Measurements from ENCODE around the gene CNGA4.
A peak's percentile ranks its signal among the peaks of the same experiment; 100 is the strongest.

CNGA4 gene

GRCh38 chr11:6238902-6239301 lies at the start of gene CNGA4:
CNGA4 (plus strand) TSS chr11:6239089; CDS start chr11:6239207, 118 bp downstream.
- ATAC-seq (no peak), DNase-seq (ENCODE audit: low spot score in 2 of 2) (no peak)
- Mint-ChIP-seq H3K4me1 (peaks cover 13% of the 10 kb centered on the region), H3K27ac (no peak within 1 kb of the TSS), H3K9me3 (no peaks in the 10 kb centered on the region), H3K36me3 (peaks cover 10% of the 10 kb centered on the region), H3K4me3 (no peak within 1 kb of the TSS)

DNA sequence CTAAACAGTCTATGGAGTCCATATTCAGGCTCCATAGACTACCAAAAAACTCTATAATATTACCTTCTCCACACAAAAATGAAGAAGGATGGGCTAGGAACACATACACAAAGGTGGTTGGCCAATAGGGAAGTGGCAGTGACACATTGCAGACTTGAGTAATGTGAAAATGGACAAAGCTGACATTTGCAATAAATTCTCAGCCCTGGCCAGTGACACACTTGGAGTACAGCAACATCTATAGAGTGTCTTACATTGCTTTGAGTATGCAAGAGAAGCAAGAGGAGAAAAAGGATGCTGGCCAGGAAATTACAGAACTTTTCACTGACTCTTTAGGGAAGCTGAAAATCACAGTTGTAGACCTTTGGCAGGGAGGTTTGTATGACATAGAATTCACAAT lies 47.1 kb upstream of the CNGA4 start:
- no peak overlapping the region for H3K27ac Mint-ChIP-seq
- H3K36me3 Mint-ChIP-seq: no peaks in the 10 kb centered on the region
- ATAC-seq (no peak), DNase-seq (ENCODE audit: low spot score in 2 of 2) (no peak)
- H3K9me3 Mint-ChIP-seq: no peaks in the 10 kb centered on the region
- no peak overlapping the region for H3K4me3 Mint-ChIP-seq
- peaks cover 22% of the 10 kb centered on the region for H3K4me1 Mint-ChIP-seq

DNA sequence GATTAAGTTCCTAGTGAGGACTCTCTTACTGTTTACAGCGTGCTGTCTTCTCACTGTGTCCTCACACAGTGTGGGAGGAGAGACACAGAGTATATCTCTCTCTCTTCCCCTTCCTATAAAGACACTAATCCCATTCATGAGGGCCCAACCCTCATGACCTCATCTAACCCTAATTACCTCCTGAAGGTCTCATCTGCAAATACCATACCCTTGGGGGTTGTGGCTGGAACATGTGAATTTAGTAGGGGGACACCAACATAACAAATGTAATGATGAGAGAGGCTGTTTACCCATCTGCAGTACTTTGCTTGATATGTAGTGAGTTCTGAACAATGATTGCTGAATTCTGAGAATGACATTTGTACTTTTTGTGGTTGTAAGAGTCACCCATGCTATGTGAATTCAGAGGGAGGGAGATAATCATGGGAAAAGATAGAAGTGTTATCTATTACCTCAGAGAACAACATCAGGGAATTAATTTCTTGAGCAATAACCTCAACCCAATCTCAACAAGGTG lies 44.8 kb upstream of the CNGA4 start:
- Mint-ChIP-seq H3K36me3 (no peaks in the 10 kb centered on the region), H3K4me3 (no peak overlapping the region), H3K27ac (no peak overlapping the region), H3K9me3 (no peaks in the 10 kb centered on the region), H3K4me1 (peaks cover 41% of the 10 kb centered on the region)
- peak in 1 of 2 donors; percentile 45 for DNase-seq (ENCODE audit: low spot score in 2 of 2)
- ATAC-seq: peak; percentile 69

GRCh38 chr11:6196396-6196795 lies 42.5 kb upstream of the CNGA4 start:
- Mint-ChIP-seq H3K36me3 (peaks cover 7% of the 10 kb centered on the region), H3K27ac (peak overlapping the region; percentile 21), H3K9me3 (no peaks in the 10 kb centered on the region), H3K4me1 (peaks cover 58% of the 10 kb centered on the region), H3K4me3 (peak overlapping the region; percentile 43)
- ATAC-seq (peak; percentile 93), DNase-seq (ENCODE audit: low spot score in 2 of 2) (peak in 1 of 2 donors; percentile 53)

GRCh38 chr11:6197466-6198200 lies 41.3 kb upstream of the CNGA4 start:
- Mint-ChIP-seq H3K9me3 (no peaks in the 10 kb centered on the region), H3K4me3 (no peak overlapping the region), H3K4me1 (peaks cover 68% of the 10 kb centered on the region), H3K36me3 (peaks cover 7% of the 10 kb centered on the region), H3K27ac (no peak overlapping the region)
- DNase-seq (ENCODE audit: low spot score in 2 of 2) (no peak), ATAC-seq (no peak)

DNA sequence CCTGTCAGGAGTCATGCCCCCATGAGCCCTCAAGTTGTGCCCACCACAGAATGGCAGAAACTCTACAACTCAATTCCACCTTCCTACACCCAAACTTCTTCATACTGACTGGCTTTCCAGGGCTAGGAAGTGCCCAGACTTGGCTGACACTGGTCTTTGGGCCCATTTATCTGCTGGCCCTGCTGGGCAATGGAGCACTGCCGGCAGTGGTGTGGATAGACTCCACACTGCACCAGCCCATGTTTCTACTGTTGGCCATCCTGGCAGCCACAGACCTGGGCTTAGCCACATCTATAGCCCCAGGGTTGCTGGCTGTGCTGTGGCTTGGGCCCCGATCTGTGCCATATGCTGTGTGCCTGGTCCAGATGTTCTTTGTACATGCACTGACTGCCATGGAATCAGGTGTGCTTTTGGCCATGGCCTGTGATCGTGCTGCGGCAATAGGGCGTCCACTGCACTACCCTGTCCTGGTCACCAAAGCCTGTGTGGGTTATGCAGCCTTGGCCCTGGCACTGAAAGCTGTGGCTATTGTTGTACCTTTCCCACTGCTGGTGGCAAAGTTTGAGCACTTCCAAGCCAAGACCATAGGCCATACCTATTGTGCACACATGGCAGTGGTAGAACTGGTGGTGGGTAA lies 39.6 kb upstream of the CNGA4 start, which contains the start of gene OR52W1:
Gene OR52W1 (plus strand): TSS at position 51 of the 637 bp plus-strand sequence. CDS start 0 bp downstream, at position 51.
- ATAC-seq: no peak
- H3K4me3 Mint-ChIP-seq: no peak within 1 kb of the TSS
- H3K4me1 Mint-ChIP-seq: peaks cover 80% of the 10 kb centered on the region
- peaks cover 7% of the 10 kb centered on the region for H3K36me3 Mint-ChIP-seq
- no peaks in the 10 kb centered on the region for H3K9me3 Mint-ChIP-seq
- H3K27ac Mint-ChIP-seq: peak within 1 kb of the TSS; percentile 52
- peak in 1 of 2 donors; percentile 40 for DNase-seq (ENCODE audit: low spot score in 2 of 2)

DNA sequence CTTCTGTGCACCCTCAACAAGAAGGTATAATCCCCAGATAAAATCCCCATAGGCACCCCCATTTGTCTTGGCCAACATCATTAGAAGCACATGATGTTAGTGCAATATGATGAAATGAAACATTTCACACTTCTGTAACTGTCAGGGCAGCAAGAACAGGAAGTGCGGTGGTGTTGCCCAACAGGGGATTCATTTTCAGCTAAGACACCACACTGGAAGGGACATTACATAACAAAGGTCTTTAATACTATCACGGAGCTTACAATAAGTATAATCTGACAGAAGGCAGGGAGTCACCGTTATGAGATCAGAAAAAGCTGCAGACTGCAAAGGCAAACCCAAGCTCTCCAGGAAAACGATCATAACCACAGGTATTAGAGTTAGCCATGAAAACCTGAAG lies 37.9 kb upstream of the CNGA4 start:
- Mint-ChIP-seq H3K4me1 (peaks cover 83% of the 10 kb centered on the region), H3K4me3 (peak overlapping the region; percentile 10), H3K9me3 (no peaks in the 10 kb centered on the region), H3K36me3 (peaks cover 13% of the 10 kb centered on the region), H3K27ac (peak overlapping the region; percentile 72)
- peak in 1 of 2 donors; percentile 51 for DNase-seq (ENCODE audit: low spot score in 2 of 2)
- ATAC-seq: peak; percentile 16

GRCh38 chr11:6201481-6201880 lies 37.4 kb upstream of the CNGA4 start:
- DNase-seq (ENCODE audit: low spot score in 2 of 2) (peak in 1 of 2 donors; percentile 34), ATAC-seq (peak; percentile 87)
- peaks cover 18% of the 10 kb centered on the region for H3K36me3 Mint-ChIP-seq
- peak overlapping the region; percentile 10 for H3K4me3 Mint-ChIP-seq
- H3K4me1 Mint-ChIP-seq: peaks cover 78% of the 10 kb centered on the region
- no peaks in the 10 kb centered on the region for H3K9me3 Mint-ChIP-seq
- H3K27ac Mint-ChIP-seq: peak overlapping the region; percentile 72

GRCh38 chr11:6202041-6202440 lies 36.8 kb upstream of the CNGA4 start:
- ATAC-seq (no peak), DNase-seq (ENCODE audit: low spot score in 2 of 2) (no peak)
- peaks cover 74% of the 10 kb centered on the region for H3K4me1 Mint-ChIP-seq
- no peaks in the 10 kb centered on the region for H3K9me3 Mint-ChIP-seq
- H3K4me3 Mint-ChIP-seq: no peak overlapping the region
- no peak overlapping the region for H3K27ac Mint-ChIP-seq
- H3K36me3 Mint-ChIP-seq: peaks cover 23% of the 10 kb centered on the region

GRCh38 chr11:6203327-6203726 lies 35.6 kb upstream of the CNGA4 start:
- no peaks in the 10 kb centered on the region for H3K9me3 Mint-ChIP-seq
- ATAC-seq (peak; percentile 46), DNase-seq (ENCODE audit: low spot score in 2 of 2) (no peak)
- H3K27ac Mint-ChIP-seq: no peak overlapping the region
- no peak overlapping the region for H3K4me3 Mint-ChIP-seq
- peaks cover 24% of the 10 kb centered on the region for H3K36me3 Mint-ChIP-seq
- peaks cover 61% of the 10 kb centered on the region for H3K4me1 Mint-ChIP-seq

DNA sequence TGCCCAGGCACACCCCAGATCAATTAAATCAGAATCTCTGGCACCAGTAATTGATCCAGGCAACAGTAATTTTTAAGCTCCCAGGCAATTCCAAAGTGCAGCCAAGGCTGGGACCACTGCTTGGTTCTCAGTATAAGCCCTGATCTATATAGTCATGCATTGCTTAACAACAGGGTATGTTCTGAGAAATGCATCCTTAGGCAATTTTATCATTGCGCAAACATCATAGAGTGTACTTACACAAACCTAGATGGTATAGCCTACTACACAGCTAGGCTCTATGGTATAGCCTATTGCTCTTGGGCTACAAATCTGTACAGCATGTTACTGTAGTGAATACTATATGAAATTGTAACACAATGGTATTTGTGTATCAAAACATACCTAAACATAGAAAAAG lies 34.2 kb upstream of the CNGA4 start:
- Mint-ChIP-seq H3K36me3 (peaks cover 32% of the 10 kb centered on the region), H3K4me1 (peaks cover 57% of the 10 kb centered on the region), H3K27ac (no peak overlapping the region), H3K9me3 (no peaks in the 10 kb centered on the region), H3K4me3 (no peak overlapping the region)
- DNase-seq (ENCODE audit: low spot score in 2 of 2) (no peak), ATAC-seq (no peak)

GRCh38 chr11:6205366-6205765 lies 33.5 kb upstream of the CNGA4 start, which contains the start of gene C11orf42:
C11orf42 (plus strand) TSS chr11:6205557; CDS start chr11:6205616, 59 bp downstream.
- no peak for ATAC-seq
- no peak within 1 kb of the TSS for H3K27ac Mint-ChIP-seq
- H3K4me3 Mint-ChIP-seq: no peak within 1 kb of the TSS
- H3K36me3 Mint-ChIP-seq: peaks cover 38% of the 10 kb centered on the region
- peak in 1 of 2 donors; percentile 36 for DNase-seq (ENCODE audit: low spot score in 2 of 2)
- H3K9me3 Mint-ChIP-seq: no peaks in the 10 kb centered on the region
- peaks cover 50% of the 10 kb centered on the region for H3K4me1 Mint-ChIP-seq

GRCh38 chr11:6206456-6207180 lies 32.3 kb upstream of the CNGA4 start:
- H3K4me3 Mint-ChIP-seq: no peak overlapping the region
- peak in 1 of 2 donors; percentile 3 for DNase-seq (ENCODE audit: low spot score in 2 of 2)
- H3K9me3 Mint-ChIP-seq: no peaks in the 10 kb centered on the region
- H3K4me1 Mint-ChIP-seq: peaks cover 38% of the 10 kb centered on the region
- no peak for ATAC-seq
- H3K36me3 Mint-ChIP-seq: peaks cover 35% of the 10 kb centered on the region
- no peak overlapping the region for H3K27ac Mint-ChIP-seq

DNA sequence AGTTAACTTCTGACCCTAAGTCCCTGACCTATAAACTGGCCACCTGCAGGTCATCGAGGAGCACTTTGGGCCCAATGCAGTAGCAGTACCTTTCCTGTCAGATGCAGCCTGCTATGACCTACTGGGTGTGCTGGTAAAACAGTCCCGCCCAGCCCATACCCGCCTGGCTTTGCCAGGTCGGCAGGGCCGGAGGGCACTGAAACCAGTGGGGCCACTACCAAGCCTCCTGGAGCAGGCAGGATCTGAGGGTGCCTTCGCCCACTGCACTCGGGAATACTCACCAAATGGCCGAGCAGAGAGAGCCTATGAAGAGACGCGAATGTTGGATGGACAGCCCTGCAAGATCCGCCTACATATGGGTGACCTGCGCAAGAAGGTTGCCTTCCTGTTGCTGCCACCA lies 29.1 kb upstream of the CNGA4 start:
- no peak overlapping the region for H3K4me3 Mint-ChIP-seq
- DNase-seq (ENCODE audit: low spot score in 2 of 2) (peak in 1 of 2 donors; percentile 36), ATAC-seq (no peak)
- H3K9me3 Mint-ChIP-seq: no peaks in the 10 kb centered on the region
- no peak overlapping the region for H3K27ac Mint-ChIP-seq
- H3K36me3 Mint-ChIP-seq: peaks cover 35% of the 10 kb centered on the region
- peaks cover 8% of the 10 kb centered on the region for H3K4me1 Mint-ChIP-seq
